OCI-LY1 (cell line): ENCODE measurements around the gene MRGPRX2.

Experiments used
- CTCF ChIP-seq: fragments of 200-600 bp; sonication (generic), shearing (Covaris generic); IDR thresholded peaks from 2 replicates; pipeline ENCODE4 v1.5.1; 2017; ENCODE audit warnings: mild to moderate bottlenecking, antibody characterized with exemption, low read length, moderate library complexity, mixed read lengths
- EZH2 ChIP-seq: fragments of 200-600 bp; sonication (generic), shearing (Covaris generic); IDR thresholded peaks from 2 replicates; pipeline ENCODE4 v1.8.0; 2017; ENCODE audit warnings: borderline replicate concordance, mixed run types, mild to moderate bottlenecking, antibody characterized with exemption, low read length, moderate library complexity, mixed read lengths

- TF ChIP-seq CTCF (no peak), EZH2 (no peak)
Observed at GRCh38 chr11:19026862-19027261, 33.7 kb downstream of the MRGPRX2 start.
